GM19455 (cell line): ENCODE measurements around the gene RALGPS1.

Source experiments
- ATAC-seq: cut with Tn5 transposase; IDR thresholded peaks from one replicate; pipeline ENCODE4 v1.9.1; 2021; ENCODE audit not compliant: unreplicated experiment

Gene RALGPS1

GRCh38 chr9:127185181-127185580 lies 270.6 kb downstream of the RALGPS1 start:
- ATAC-seq: no peak

GRCh38 chr9:127185931-127186781 lies 271.6 kb downstream of the RALGPS1 start:
- no peak for ATAC-seq

GRCh38 chr9:127186806-127187205 lies 272.2 kb downstream of the RALGPS1 start:
- ATAC-seq: no peak

GRCh38 chr9:127187231-127187956 lies 272.8 kb downstream of the RALGPS1 start:
- no peak for ATAC-seq

- no peak for ATAC-seq
These were observed 273.8 kb downstream of the RALGPS1 start for GRCh38 chr9:127188396-127188795.

- no peak for ATAC-seq
These were observed 275.0 kb downstream of the RALGPS1 start for GRCh38 chr9:127189628-127190027.

GRCh38 chr9:127192744-127193143 lies 278.2 kb downstream of the RALGPS1 start:
- ATAC-seq: no peak

- no peak for ATAC-seq
These were observed 278.9 kb downstream of the RALGPS1 start for GRCh38 chr9:127193483-127193882.

GRCh38 chr9:127194881-127195713 lies 280.5 kb downstream of the RALGPS1 start:
- no peak for ATAC-seq

GRCh38 chr9:127195976-127196825 lies 281.6 kb downstream of the RALGPS1 start:
- no peak for ATAC-seq

GRCh38 chr9:127196826-127197145 lies 282.2 kb downstream of the RALGPS1 start:
- ATAC-seq: no peak

- ATAC-seq: no peak
These were observed 282.7 kb downstream of the RALGPS1 start for GRCh38 chr9:127197186-127197860.

GRCh38 chr9:127197861-127198430 lies 283.4 kb downstream of the RALGPS1 start:
- no peak for ATAC-seq

- ATAC-seq: no peak
These were observed 284.0 kb downstream of the RALGPS1 start for GRCh38 chr9:127198587-127198986.

GRCh38 chr9:127199001-127199791 lies 284.6 kb downstream of the RALGPS1 start:
- no peak for ATAC-seq

- no peak for ATAC-seq
These were observed 285.7 kb downstream of the RALGPS1 start for GRCh38 chr9:127200106-127200862.

GRCh38 chr9:127201071-127201541 lies 286.5 kb downstream of the RALGPS1 start:
- no peak for ATAC-seq

GRCh38 chr9:127201731-127202130 lies 287.1 kb downstream of the RALGPS1 start:
- ATAC-seq: no peak
